HG03342 (cell line): ENCODE measurements around the gene NAT16.
"Not testable (repeated sequence)": the region's sequence is repeated elsewhere in the genome, so short reads cannot be mapped to it uniquely, and the experiment has no call there.

Experiments used
- ATAC-seq: cut with Tn5 transposase; IDR thresholded peaks from one replicate; pipeline ENCODE4 v1.9.1; 2021; ENCODE audit warnings: mild to moderate bottlenecking, moderate library complexity; ENCODE audit not compliant: unreplicated experiment

NAT16 gene

DNA sequence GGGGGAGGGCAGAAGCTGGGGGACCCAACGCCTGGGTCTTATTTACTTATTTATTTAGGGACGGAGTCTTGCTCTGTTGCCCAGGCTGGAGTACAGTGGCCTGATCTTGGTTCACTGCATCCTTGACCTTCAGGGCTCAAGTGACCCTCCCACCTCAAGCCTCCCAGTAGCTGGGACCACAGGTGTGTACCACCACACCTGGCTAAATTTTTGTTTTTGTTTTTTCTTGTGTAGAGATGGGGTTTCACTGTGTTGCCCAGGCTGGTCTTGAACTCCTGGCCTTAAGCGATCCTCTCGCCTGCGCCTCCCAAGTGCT lies 22.5 kb upstream of the NAT16 start:
- ATAC-seq, result no peak

DNA sequence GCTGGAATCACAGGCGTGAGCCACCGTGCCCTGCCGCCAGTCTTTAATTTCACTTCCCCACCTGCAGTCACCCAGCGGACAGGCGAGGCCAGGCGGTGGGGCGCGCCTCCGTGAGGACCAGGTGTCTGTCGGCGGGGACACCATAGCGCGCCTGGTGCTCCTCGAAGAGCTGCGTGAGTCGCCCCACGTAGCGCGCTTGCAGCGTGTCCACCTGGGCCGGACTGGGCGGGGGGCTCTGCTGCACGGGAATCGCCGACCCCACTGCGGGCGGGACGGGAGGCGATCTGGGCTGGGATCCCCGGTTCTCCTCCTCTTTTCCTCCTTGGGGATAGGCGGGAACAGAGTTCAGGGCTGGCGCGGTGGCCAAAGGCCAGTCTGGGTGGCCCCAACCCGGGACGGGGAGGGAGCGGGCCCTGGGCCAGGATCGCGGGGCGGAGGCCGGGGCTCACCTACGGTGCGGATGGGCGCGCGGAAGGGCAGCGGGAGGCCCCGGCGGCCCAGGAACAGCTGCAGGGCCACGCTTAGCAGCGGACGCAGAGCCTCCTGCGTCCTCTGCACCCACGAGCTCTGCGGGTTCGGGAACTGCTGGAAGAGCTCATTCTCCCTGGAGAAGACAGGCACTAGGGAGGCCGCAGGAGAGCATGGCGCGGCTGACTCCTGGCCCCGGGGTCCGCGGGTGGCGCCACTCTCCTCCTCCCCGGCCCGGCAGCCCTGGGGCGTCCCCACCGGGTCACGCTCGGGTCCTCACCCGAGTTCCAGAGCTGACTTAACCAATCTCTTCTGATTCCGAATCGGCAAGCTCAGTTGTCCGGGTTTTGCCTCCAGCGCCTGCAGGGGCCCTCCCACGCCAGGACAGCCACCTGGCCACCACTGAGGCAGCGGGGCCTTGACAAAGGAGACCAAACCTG lies 21.9 kb upstream of the NAT16 start:
- ATAC-seq, result no peak

DNA sequence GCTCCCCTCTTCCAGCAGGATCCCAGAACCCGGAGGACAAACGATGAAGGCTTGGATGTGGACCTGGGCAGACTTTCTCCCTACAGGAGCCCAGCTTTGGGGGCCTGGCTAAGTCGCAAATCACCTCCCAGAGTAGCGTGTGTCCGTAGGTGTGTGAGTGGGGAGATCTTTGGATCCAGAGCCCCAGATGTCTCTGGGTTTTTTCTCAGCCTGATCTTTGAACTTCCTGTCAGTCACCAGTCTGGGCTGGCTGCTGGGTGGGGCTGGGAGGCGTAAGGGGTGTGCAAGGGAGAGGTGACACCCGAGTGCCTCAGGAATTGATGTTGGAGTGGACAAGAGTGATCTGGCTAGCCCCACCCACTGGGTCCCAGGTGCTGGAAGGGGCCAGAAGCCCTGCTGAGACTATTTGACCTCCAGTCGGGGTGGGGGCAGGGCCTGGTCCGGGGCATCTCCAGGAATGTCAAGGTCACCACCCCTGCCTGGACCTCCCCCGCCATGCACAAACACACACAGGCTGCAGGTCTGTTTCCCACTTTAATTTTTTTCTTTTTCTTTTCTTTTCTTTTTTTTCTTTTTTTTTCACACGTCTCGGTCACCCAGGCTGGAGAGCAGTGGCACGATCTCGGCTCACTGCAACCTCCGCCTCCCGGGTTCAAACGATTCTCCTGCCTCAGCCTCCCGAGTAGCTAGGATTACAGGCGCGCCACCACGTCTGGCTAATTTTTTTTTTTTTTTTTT lies 20.9 kb upstream of the NAT16 start, which contains the start of gene MOGAT3:
TSS of gene MOGAT3 (minus strand) at position 175 of the 738 bp plus-strand sequence. CDS start 182 bp downstream, outside the sequence.
- no peak for ATAC-seq

DNA sequence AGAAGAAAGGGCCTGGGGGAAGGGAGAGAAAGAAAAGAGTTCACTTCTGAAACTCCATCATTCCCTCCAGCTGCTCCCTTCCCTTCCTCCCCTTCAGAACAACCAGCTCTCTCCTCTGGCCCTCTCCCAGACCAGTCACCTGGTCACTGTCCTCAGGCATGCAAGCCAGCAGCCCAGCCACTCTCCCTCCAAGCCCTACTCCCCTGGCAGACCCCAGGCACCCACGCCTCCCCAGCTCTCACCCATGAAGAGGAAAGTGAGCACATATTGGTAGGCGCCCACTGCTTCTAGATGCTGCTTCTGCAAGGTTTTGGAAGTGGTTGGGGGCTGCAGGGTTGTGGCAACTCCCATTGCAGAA lies 20.4 kb upstream of the NAT16 start:
- ATAC-seq, result no peak

DNA sequence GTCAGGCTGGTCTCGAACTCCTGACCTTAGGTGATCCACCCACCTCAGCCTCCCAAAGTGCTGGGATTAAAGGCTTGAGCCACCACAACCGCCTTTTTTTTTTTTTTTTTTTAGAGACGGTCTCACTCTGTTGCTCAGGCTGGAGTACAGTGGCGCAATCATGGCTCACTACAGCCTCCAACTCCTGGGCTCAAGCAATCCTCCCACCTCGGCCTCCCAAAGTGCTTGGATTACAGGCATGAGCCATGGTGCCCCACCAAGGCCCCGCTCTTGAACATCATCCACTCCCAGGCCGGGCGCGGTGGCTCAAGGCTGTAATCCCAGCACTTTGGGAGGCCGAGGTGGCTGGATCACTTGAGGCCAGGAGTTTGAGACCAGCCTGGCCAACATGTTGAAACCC lies 19.4 kb upstream of the NAT16 start:
- ATAC-seq, result not testable (repeated sequence)

DNA sequence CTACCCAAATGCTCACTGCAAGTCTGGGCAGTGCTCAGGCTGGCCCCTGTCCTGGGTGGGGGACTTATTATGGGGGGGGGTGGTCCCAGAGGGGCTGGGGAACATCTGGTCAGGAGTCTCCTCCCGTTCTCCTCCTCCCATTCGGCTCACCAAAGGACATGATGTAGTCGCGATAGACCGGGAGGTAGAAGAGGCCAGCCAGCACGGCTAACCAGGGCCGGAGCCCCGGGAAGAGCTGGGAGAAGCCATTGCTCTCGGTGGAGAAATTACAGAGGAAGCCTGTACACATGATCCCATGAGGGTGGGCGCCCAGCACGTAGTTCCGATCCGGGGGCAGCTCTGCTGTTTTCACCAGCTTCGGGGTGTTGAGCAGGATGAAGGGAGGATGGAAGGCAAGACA lies 18.4 kb upstream of the NAT16 start:
- ATAC-seq, result no peak

DNA sequence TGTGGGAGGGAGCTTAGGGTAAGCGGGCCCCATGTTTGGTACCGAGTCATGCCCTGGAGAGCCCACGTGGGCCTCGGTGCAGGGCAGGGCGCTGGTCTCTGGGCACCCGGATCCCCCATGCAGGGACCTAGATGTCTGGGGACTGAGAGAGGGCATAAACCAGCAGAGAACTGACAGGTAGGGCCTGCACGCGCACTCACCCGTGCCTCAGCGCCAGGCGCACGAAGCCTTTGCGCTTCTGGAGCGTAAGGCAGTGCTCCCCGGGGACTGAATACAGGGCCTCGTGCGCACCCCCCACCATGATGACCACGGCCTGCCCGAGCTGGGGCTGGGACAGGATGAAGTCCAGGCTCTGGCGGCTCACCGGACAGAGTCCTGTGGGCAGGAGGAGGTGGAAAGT lies 17.9 kb upstream of the NAT16 start:
- ATAC-seq, result no peak

DNA sequence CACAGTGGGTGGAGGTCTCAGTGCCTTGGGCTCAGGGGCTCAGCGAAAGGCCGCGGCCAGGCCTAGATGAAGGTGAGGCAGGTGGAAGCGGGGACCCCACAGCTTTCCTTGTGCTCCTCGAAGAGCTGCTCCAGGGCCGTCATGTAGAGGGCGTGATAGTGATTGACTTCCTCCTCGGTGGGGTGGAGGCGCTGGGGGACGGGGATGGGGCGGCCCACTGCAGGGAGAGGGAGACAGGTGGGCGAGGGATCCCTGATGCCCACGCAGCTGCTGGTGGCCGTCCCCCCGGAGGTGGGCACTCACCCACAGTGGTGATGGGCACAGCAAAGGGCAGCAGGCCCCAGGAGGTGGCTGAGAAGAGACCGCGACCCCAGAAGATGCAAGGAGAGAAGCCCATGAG lies 15.8 kb upstream of the NAT16 start:
- ATAC-seq, result no peak

DNA sequence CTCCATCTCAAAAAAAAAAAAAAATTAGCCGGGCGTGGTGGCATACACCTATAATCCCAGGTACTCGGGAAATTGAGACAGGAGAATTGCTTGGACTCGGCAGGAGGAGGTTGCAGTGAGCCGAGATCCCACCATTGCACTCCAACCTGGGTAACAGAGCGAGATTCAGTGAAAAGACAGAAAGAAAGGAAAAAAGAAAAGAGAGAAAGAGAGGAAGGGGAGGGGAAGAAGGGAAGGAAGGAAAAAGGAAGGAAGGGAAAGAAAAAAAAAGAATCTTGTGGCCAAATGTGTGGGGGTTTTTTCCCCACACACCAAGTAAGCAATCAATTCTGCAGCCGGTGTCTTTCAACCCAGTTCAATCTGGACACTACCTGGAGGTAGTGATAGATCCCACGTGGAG lies 9.0 kb upstream of the NAT16 start:
- ATAC-seq, result no peak

DNA sequence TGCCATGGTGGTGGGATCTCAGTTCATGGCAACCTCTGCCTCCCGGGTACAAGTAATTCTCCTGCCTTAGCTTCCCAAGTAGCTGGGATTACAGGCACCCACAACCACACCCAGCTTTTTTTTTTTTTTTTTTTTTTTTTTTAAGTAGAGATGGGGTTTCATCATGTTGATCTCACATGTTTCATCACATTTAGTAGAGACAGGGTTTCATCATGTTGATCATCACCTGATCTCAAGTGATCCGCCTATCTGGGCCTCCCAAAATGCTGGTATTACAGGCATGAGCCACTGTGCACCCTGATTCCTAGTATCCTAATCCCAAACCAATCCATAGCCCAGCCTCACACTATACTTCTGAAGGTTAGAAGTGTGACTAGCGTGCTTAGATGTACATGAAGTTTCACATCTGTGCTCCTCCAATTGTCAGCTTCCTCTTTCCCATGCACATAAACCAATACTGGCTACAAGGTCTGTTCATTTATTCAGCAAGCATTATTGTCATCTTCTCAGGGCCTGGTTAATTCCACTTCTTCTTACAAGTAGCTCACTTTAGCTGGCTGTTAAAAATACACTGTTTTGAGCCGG lies 6.8 kb upstream of the NAT16 start:
- no peak for ATAC-seq

DNA sequence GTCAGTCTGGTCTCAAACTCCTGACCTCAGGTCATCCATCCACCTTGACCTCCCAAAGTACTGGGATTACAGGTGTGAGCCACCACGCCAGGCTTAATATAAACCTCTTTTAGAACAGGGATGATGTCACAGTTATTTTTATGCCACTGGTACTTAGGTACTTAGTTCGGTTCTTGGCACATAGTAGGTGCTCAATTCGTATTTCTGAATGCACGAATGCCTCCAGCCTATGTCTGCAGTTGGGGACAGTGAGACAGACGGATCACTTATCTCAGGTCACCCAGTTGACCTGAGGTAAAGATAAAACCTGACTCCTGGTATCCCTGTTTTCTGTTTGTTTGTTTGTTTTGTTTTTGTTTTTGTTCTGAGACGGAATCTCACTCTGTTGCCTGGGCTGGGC lies 6.1 kb upstream of the NAT16 start:
- no peak for ATAC-seq

DNA sequence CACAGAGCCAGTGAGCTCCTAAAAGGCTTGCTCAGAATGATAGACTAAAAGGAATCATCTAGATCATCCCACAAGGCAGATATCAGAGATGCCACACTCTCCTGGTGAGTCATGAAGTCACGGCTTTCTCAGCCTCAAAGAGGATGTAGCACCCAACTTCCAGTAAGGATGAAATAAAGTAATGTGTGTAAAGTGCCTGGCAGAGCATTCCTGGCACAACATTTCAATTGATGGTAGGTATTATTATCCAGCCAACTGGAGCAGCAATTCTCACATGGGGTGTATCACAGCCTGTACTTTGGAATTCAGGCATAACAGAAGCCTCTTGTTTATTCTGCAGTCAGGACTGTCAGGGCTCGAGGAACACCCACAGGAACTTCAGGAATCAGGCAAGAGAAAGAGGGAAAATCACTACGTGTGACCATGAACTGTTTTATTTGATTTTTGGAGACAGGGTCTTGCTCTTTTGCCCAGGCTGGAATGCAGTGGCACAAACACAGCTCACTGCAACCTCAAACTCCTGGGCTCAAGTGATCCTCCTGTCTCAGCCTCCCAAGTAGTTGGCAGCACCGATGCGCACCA lies 5.3 kb upstream of the NAT16 start:
- no peak for ATAC-seq

DNA sequence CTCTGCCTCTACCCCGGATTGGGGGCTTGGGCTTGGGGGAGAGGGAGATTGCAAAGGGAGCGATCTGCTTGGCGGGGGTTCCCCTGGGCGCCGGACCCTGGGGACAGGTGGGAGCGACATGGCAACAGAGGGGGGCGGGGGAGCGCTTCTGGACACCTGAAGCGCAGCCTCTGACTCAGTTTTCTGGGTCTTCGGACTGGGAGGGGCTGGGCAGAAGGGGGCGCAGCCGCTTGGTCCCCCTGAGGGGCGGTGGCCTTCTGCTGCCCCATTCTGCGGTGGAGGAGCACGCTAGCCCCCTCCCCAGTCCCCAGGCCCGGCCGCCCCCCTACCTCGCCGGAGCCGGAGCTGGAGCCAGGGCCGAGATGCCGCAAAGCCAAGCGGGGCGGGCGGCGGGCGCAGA lies 380 bp downstream of the NAT16 start:
- no peak for ATAC-seq

DNA sequence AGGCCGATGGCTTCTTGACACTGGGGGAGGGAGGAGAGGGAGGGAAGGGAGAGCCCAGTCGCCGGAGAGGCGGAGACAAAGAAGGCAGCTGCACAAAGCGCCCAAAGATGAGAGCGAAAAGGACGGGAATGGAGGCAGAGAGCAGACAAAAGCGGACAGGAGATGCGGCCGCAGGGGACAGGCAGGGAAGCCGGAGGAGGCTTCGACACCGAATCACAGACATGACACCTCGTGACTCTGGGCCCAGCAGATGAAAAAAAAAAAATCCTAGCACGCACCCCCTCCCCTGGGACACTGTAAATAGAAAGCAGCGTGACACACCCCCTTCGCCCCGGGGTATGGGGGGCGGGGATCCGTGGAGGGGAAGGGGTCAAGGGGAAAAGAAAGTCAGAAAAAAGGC lies 976 bp downstream of the NAT16 start:
- no peak for ATAC-seq

DNA sequence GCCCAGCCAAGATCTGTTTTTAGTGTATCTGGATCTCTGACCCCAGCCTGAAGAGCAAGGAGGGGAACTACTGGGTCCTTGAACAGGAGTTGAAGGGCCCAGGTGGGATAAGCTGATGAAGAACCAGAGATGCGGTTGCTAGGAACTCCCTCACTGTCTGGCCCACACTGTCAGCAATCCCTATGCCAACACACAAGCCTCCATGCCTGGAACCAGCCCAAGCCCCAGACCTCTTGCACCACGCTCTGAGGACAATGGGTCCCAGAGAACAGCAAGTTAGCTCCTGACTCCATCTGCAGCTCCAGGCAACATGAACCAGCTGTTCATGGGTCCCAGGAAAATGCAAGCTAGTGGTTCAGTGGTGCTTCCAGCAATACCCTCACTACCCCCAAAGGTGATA lies 2.4 kb downstream of the NAT16 start:
- ATAC-seq, result no peak

DNA sequence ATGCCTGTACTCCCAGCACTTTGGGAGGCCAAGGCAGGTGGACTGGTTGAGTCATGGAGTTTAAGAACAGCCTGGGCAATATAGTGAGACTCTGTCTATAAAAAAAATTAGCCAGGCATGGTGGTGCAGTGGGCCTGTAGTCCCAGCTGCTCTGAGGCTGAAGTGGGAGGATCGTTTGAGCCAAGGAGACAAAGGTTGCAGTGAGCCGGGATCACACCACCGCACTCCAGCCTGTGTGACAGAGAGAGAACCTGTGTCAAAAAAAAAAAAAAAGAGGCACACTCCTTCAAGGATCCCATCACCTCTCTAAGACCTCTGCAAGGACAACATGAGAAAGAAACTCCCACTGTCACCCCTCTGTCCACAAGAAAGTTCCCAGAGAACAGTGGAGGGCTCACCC lies 4.4 kb downstream of the NAT16 start:
- no peak for ATAC-seq

DNA sequence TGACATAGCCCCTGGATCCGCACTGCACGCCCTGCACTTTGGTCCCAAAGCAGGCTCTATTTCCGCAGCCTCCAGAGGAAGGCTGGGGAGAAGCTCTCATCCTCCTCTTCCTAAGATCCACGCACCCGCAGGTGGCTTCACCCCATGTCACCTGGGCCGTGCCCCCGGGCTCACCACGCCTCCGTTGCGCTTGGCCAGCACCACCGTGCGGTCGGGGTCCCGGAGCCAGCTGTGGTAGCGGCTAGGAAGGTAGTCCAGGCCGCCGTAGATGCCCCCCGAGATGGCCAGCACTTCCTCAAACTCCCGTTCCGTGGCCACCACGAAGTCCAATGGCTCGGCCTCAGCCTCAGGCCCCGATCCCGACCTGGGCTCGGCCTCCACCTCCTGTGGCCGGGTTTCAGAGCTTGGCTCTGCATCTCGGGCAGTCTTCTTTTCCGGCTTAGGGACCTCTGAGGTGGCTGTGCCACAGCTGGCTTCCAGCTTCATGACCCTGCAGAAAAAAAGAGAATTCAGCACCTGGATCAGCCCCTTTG lies 5.7 kb downstream of the NAT16 start:
- no peak for ATAC-seq

DNA sequence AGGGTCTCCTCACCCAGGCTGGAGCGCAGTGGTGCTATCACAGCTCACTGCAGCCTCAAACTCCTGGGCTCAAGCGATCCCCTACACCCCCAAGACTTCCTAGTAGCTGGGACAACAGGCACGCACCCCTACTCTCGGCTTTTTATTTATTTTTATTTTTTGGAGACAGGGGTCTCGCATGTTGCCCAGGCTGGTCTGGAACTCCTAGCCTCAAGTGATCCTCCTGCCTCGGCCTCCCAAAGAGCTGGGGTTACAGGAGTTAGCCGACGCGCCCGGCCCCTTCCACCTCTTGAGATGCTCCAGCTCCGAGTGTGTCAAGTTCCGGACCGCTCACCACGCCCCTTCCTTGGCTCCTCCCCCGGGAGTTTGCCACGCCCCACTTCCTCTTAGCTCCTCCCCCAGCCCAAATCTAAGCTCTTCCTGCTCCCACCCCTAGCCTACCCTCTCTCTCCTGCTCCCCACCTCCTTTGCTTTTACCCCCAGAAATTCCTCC lies 6.3 kb downstream of the NAT16 start:
- peak; percentile 60 for ATAC-seq

DNA sequence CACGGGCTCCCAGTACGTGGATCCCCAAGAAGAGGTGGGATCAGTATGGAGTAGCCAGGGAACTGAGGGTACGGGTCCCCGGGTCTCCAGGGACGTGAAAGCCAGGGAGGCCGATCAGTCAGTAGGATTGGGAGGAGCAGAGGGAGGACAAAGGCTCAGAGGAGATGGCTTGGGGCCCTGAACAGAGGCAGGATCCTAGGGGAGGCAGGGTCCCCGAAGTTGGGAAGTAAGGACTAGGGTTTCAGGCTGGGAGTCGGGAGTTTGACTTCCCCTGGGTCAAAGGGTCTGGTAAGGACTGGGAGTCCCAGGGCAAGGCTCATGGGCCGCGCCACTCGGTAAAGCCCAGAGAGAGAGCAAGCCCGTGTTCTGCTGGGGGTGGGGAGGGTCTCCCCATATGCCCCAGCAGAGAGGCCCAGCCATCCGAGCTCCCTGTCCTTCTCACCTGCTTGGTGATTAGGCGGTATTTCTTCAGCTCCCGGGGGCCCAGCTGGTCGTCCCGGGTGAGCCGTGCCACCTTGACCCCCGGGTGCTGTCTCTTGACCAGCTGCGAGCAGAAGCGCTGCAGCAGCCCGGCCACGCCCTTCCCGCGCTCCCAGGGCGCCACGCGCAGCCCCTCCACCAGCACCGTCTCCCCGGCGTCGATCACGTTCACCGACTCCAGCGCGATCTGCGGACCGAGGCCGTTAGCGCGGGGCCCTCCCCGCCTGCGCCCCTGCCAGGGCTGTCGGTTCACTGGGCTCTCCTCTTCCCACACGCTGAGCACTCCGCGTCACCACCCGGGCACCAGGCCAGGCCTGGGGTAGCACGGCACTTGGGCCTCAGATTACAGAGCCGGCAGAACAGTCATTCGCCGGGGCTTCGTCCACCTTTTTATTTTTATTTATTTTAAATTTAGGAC lies 7.0 kb downstream of the NAT16 start:
- no peak for ATAC-seq
